NCI-H1930 (cell line): ENCODE measurements around the gene PAX8.

Experiments used
- DNase-seq, 2 experiments: peaks; one replicate each; lab custom pipeline; 2025; lab: John Stamatoyannopoulos, UW

The PAX8 gene

GRCh38 chr2:113167115-113167932 lies 111.4 kb downstream of the PAX8 start:
- no peak for DNase-seq

- no peak for DNase-seq
Measured at GRCh38 chr2:113166187-113166645, 112.5 kb downstream of the PAX8 start.
